D341Med (cell line): ENCODE data around the gene FBXL7.

Experiments used
- DNase-seq: peaks from one replicate; pipeline ENCODE4 v3.0.0; 2012; ENCODE audit warnings: low spot score

The FBXL7 gene

DNA sequence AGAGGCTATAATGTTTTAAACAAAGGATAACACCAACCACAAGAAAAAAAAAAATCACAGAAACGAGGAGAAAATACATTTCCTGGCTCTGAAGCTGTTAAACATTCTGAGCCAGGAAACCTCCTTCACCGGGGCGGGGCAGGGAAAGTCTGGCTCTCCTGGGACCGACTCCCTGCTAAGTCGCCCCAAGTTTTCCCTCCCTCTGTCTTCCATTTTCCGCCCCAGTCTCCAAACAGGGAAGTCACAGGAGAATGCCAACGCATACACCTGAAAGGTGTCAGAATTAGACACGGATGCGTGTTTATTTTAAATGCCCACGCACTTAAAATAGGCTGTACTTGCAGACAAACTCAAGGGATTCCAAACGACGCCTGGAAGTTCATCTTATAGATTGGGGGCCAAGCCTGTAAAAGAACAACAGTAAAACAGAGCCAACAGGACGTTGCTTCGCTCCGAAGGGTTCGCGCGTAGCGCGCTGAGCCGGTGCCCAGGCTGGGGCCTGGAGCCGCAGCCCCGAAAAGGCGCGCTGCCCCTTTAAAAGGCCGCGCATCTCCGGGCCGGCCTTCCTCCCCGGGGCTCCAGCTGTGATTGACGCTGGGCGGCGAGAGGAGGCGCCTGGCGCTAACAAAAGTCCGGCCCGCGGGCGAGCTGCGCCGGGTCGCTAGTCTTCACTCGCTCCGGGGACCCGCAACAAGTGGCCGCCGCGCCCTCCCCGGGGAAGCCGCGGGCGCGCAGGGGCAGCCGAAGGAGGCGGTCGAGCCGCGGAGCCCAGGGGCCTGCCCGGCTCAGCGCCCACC lies at the start of gene FBXL7:
TSS of gene FBXL7 (plus strand) at position 653 of the 797 bp plus-strand sequence.
- peak; percentile 62 for DNase-seq

DNA sequence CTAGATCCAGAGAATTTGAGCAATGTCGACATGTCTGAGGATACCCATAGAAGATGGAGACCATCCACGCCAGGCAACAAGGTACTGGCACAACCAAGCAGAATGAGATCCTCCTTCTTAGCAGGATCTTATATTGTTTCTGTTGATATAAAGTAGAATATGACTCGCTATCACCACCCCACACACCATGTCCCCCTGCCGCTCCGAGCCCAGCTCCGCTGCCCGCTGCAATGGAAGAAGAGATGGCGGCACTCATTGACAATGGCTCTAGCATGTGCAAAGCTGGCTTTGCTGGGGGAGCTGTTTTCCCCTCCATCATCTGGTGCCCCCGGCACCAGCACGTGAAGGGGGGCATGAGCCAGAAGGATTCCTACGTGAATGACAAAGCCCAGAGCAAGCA lies 49.5 kb upstream of the FBXL7 start:
- DNase-seq = no peak

DNA sequence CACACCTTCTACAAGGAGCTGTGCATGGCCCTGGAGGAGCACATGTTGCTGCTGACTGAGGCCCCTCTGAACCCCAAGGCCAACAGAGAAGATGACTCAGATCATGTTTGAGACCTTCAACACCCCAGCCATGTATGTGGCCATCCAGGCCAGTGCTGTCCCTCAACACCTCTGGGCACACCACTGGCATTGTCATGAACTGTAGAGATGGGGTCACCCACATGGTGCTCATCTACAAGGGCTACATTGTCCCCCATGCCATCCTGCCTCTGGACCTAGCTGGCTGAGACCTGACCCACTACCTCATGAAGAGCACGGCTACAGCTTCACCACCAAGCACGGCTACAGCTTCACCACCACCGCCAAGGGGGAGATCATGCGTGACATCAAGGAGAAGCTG lies 49.0 kb upstream of the FBXL7 start:
- DNase-seq = no peak

DNA sequence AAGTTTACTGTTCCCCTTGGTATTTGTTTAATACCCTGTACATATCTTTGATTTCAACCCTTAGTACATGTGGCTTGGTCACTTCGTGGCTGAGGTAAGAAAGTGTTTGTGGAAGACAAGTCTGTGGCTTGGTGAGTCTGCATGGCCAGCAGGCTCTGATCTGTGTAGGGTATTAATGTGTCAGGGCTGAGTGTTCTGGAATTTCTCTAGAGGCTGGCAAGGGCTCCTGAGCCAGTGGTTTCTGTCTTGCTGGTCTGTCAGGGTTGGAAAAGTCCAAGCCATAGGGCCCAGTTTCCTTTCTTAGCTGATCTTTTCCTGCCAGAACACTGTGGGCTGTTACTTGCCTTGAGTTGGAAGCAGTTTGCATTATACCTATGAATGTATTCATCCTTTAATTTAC lies 48.0 kb upstream of the FBXL7 start:
- DNase-seq = no peak

DNA sequence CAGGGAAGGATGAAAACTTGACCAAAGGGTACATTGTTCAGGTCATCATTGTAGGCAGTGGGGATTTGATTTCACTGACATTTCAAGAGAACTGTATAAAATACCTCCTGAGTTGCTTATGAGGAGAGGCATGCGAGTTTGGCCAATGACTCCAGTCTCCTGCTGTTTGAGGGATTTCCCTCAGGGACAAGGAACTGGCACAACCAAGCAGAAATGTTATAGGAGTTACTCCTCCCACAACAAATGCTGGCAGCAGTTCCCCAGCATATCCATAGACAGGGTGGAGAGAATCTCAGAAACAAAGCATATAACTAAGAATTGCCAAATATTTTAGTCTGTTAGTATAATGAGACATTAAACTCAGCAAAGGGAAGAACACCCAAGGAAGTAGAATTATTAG lies 47.2 kb upstream of the FBXL7 start:
- no peak for DNase-seq

DNA sequence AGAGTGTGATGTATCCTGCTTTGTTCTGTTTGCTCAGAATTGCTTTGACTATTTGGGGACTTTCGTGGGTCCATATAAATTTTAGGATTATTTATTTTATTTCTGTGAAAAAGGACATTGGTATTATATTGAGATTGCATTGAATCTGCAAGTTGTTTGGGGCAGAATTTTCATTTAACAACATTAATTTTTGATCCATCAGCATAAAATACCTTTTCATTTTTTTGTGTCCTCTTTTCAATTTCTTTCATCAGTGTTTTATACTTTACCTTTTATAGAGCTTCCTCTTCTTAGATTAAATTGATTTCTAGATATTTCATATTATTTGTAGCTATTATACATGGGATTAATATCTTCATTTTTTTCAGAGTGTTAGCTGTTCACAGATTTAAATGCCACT lies 40.8 kb upstream of the FBXL7 start:
- DNase-seq = no peak

DNA sequence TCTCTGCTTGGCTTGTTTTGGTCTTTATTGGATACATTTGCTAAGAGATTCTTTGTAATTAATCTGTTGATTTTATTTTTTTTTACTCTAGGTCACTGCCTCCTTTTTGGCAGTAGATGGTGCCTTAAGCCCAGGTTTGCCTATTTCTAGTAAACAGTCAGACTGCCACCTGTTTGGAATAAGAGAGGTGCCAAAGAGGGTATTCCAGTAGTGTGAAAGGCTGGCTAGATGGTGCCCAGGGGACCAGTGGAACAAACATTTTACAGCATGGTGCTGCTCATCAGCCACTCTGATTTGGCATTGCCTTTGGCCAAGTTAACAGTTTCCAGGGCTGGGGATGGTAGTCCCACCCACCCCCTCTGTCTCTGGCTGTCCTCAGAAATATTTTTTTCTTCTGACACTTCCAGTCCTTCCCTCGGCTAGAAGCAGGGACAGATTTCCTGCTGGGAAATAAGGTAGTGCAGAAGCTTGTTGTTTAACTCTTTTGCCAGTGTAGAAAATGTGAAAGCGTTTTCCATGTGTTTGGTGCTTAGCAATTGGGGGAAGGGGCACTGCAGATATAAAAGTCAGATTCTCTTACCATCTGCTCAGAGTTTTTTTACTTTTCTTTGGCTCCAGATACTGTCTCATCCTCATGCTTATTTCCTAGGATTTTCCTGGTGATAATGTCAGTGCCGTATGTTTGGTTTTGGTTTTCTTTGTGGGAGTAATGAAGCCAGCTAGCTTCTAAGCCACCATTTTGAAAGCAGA lies 36.6 kb upstream of the FBXL7 start:
- no peak for DNase-seq

DNA sequence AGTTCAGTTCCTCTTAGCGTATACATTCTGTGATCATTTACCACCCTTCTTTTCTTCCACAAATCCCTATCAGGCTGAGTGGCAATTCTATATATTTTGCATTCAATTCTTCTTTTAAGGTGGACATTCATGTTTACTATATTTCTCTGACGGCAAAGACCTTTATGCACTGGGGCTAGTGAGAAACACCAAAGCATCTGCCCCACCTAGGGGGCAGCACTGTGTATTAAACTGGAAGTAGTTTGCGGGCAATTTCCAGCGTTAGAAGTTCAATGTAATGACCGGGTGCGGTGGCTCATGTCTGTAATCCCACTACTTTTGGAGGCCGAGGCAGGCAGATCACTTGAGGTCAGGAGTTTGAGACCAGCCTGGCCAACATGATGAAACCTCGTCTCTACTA lies 27.9 kb upstream of the FBXL7 start:
- no peak for DNase-seq

DNA sequence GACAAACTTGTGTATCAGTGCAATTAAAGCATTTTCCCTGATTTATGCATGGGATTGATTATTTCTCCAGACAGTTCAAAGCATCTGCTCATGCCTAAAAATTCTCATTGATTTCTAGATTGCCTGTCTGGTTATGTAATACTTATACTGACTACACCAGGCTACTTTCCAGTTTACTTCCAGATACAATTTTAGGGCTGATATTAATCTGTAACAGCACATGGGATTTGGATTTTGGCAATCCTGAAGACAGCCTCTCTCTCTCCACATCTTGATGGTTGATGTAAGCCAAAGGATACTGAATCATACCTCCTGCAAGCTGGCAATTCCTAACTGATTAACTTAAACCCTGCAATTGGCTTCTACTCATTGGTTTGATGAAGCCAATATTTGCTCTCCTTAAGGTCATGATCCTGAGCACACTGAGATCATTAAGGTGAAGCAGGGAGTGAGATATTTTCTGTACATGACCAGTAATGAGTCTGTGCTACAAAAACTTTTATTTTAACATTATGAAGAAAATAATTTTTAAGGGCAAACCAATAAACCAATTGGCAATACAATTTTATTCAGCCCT lies 25.7 kb upstream of the FBXL7 start:
- no peak for DNase-seq

DNA sequence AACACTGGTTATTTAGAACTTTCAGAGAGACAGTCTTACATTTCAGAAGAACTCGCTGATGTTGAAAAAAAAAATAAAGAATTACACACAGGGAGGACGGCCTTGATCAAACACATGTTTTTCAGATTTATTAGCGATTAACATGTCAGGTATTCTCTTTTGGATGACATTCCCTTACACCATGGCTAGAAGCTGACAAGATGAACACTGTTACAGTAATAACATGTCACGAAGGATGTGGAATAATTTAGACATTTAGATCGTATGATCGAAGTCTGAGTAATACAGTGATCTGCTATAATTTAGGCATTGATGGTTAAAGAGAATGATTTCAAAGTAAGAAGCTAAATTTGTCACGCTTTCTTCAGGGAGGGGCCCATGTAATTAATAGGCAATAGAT lies 24.6 kb upstream of the FBXL7 start:
- no peak for DNase-seq

DNA sequence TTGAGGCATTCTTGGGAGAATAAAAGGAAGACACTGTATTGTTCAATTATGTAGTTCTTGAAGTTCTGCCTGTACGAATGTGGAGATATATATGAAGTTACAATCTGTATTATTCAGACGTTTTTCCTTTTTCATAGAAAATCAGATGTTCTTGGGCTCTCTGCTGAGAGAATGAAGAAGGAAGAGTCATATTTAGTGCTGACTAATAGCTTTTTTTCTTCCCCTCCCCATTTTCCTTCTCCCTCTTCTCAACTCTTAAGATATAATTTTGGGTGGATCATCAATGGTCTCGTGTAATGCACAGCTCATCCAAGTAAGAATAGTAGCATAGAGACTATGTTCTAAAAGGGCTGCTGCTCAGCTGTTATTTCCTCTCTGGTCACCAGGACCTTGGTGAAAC lies 23.0 kb upstream of the FBXL7 start:
- DNase-seq = no peak

DNA sequence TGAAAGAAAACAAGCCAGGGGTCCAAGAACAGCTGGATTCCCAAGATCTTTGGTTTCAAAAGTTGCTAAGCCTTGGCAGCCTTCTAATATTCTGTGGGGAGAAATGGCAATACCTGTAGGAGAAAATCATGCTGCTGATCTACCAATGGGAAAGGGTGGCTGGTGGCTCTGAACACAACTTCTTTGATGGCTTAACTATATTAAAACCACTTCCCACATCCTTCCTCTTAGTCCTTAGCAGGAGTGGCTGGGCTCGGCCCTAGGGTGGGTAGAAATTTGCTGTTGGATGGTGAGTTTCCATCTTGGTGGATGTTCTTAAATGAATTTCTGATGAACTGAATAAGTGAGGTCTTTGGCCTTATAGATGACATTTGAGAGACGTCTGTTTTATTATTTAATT lies 19.5 kb upstream of the FBXL7 start:
- no peak for DNase-seq

DNA sequence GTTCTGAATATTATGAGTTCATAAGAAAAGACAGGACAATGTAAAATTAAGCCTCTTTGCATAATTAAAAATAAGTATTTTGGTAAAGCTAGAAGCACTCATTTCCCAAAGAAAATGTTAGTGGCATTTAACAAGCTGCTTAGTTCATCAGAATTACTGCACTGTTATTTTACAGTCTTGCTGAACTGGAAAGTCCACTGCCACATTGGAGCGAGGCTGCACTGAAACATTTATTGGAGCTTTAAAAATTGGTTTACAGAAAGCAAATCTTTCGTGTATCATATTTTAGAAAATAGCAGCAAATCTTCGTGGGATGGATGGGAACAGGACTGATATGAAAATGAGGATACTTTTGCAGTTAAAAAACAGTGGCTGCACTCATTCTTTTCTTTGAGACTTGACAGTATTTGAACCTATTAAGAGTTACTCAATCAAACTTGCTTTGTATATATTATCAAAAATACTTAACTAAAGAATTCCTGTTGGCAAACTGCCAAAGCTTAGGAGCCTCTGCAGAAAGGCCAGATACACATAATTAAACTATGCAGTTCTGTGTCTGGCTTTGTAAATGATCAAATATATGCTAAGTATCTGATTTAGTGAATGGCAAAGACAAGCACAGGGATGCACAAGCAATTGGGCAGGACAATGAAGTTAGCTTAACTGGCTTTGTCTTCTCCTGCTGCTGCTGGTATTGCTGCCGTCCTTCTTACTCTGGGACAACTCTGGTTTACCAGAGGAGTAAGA lies 16.5 kb upstream of the FBXL7 start:
- DNase-seq = no peak

DNA sequence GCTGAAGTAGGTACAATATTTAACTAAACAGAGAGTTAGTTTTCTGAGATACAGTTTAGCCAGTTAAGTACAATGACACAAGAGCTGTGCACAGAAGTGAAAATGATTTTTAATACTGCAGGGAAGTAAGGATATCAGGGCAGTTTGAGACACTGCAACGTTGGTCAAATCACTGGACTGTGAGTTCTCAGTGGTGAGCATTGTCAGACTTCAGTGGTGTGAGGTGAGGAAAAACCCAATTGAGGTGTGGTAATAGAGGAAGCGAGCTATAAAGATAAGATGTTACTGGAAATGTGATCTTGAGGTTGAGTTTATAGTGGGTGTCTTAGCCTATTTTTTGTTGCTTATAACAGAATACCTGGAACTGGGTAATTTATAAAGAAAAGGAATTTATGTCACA lies 12.8 kb upstream of the FBXL7 start:
- DNase-seq = no peak

DNA sequence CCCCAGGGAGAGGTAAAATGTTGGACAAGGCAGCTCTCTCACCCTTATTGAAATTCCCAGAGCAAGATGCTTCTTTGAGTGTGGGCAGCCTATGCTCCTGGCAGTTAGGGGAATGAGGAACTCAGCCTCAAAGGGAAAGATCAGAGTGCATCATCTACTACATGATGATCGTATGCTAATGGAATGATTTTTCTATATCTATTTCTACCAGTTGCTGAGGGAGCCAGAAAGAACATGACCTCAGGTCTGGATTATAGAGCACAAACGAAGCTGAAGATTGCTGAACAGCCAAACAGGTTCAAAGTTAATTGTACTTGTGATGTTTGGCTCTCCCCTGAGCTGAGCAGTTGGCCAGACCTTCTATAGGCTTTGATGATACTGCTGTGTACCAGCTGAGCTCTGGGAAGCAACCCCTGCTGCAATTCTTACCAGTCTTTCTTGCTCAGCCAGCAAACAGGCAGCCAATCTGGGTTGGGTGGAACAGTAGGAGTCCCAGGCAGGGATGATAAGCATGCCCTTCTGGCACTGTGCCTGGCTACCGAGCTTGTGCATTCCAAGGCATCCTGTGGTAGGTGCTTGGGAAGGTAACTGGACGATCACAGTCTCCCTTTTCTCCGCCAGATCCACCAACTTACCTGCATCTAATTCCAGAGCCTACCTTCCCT lies 10.3 kb upstream of the FBXL7 start:
- DNase-seq = no peak

DNA sequence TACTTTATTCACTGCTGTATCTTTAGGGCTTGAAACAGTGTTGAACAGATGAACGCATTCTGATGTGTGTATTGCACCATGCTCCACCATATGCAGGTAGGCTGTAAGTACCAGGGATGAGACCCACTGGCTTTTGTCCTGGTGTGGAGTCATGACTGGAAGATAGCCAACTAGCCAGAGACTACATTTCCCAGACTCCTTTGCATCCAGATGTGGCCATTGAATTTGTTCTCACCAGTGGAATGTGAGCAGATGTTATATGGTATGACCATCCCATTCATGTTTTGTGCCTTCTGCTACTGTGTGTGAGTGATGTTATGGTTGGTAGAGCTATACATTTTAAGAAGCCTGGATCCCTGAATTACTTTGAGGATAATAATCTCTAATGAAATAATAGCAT lies 7.4 kb upstream of the FBXL7 start:
- no peak for DNase-seq

DNA sequence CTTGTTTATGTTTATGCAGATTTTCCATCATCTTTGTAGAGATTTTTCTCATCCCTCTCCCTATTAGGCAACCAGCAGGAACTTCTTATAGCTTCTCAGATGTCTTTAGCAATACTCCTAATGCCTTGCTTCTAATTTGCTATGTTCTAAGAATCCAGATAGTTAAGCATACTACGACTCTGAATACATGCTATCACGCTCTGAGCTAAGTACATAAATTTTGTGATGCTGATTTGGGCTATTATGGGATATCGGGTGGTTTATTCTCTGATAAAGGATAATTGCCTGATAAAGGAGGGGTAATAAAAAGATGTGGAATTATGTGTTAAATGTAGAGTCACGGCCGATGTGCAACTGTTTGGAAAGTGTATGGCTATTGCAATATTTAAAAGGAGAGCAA lies 6.5 kb upstream of the FBXL7 start:
- DNase-seq = no peak

DNA sequence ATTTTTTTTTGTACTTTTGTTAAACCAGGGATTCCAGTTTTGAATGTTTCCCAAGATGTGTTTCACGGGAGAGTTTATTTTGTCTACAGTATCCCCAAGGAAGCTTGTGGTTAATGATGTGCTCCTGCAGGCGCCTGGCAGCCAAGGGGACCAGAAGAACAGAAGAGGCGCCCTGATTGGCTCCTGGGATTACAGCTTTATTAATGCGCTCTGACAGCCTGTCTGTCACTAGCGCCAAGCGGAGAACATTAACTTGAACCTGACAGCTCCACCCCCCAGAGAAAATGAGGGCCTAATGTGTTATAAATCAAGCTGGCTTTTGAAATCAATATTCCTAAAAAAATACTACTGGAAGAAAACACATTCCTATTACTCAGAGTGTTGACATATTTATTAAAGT lies 5.0 kb upstream of the FBXL7 start:
- DNase-seq = no peak

DNA sequence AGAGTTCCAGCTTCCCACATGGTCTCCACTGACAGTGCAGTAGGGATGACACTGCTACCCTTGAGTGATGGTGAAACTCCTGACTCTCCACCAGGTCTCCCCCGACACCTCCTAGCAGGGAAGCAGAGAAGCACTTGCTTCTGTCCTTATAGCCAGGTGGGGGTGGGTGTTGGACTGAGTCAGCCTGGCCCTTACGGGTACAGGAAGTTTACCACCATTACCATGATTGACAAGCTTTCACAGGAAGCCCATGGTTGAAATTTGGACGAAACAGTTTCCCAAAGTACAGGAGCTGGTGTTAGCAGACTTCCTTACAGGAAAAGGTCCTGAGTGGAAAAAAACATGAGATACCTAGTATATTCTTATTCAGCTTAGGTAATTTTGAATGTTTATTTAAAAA lies 3.1 kb upstream of the FBXL7 start:
- DNase-seq = no peak

DNA sequence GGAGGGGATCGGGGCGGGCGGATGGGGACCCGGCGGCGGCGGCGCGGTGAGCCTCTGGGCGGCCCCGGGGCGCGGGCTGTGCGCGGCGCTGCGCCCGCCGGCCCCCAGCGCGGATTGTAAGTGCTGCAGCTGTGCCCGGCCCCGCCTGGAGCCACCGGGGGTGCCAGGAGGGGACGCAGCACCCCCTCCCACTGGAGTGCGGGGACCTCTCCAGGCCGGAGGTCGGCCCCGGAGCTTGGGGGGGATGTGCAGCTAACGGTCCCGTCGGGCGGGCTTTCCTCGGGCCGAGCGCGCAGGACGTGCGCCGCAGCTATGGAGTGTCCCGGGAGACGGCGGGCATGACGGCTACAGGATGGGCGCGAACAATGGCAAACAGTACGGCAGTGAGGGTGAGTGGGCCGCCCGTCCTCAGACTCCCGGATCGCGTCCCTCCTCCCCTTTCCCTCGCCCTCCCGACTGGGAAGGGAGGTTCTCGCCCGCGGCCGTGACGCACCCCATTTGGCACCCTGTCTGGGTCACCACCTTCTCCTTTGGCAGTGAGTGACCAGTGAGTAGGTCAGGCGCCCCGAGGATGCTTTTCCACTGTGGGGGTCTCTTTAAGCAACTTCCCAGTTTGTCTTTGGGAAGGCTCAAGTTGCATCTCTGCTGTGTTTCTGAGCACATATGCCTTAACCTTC lies 483 bp downstream of the FBXL7 start:
- DNase-seq = no peak

DNA sequence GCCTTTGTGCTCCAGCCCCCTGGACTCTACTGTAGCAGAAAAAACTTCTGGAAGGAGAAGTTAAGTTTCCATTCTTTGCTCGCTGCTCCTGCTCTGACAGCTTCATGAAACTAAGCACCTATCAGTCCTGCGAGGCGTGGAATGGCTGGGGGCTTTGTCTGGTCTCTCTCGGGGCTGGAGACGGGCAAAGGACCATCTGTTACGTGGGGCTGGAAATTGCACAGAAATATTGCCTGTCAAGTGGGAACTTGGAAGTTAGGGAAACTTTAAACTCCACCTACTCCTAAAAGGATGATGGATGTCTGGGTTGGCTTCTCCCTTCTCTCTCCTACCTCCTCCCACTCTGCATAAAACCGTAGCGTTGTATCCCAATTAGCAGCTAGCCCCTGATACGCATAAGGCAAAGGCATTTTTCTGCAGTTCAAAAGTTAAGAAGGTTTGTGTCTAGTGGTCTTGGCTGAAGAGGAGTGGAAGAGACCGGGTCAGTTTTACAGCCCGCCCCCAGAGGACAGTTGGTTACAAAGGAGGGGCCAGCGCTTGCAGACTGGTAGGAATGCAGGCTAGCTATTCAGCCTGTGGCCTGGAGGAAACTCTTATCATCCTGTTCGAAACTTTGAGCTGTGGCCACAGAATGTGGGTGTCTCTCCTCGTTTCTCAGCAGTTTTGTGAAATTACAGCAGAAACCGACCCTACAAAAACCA lies 1.3 kb downstream of the FBXL7 start:
- no peak for DNase-seq
